CD14-positive monocyte (primary cell): ENCODE measurements around the gene NOL12. TPM values are rescaled to one million over a fixed set of nuclear protein-coding genes. Genes with fewer than 3 reads are reported as not detected.

ENCODE experiments used
- DNase-seq, 3 donors: peaks; one replicate each; pipeline ENCODE4 v3.0.0-alpha.2; 2011 to 2022
- H2AFZ ChIP-seq: 2 replicates; pipeline ENCODE4 v1.6.0; 2012; ENCODE audit warnings: mild to moderate bottlenecking, low read depth, low read length, inconsistent platforms; ENCODE audit not compliant: insufficient read depth, poor library complexity, severe bottlenecking
- H3K27ac ChIP-seq, 2 donors: 1 replicate in 1 of 2; 2 replicates in 1 of 2; pipeline ENCODE4 v1.5.1; 2012 to 2013; ENCODE audit warnings: low read length in 2 of 2, control low read depth in 1 of 2, inconsistent platforms in 1 of 2, low read depth in 1 of 2, mild to moderate bottlenecking in 1 of 2
- H3K27me3 ChIP-seq, 2 donors: one replicate each; pipeline versions ENCODE4 v1.6.0 to v1.6.1; 2011 to 2013; ENCODE audit warnings: low read length in 2 of 2; ENCODE audit not compliant: control insufficient read depth in 2 of 2, insufficient read depth in 2 of 2
- H3K36me3 ChIP-seq, 2 donors: replicated peaks in 1 of 2; 1 replicate in 1 of 2; 2 replicates in 1 of 2; pipeline versions ENCODE4 v1.5.1 to v1.6.1; 2012 to 2013; ENCODE audit warnings: low read length in 2 of 2, control low read depth in 1 of 2, inconsistent platforms in 1 of 2, mild to moderate bottlenecking in 1 of 2; ENCODE audit not compliant: insufficient read depth in 2 of 2, control insufficient read depth in 1 of 2
- H3K4me1 ChIP-seq, 2 donors: 1 replicate in 1 of 2; 2 replicates in 1 of 2; pipeline versions ENCODE4 v1.5.1 to v1.6.1; 2012 to 2013; ENCODE audit warnings: low read length in 2 of 2, control low read depth in 1 of 2, inconsistent platforms in 1 of 2, mild to moderate bottlenecking in 1 of 2, moderate library complexity in 1 of 2; ENCODE audit not compliant: insufficient read depth in 2 of 2, control insufficient read depth in 1 of 2
- H3K4me2 ChIP-seq: replicated peaks from 2 replicates; pipeline ENCODE3; 2012; ENCODE audit warnings: low read length, moderate library complexity, mild to moderate bottlenecking; ENCODE audit not compliant: poor library complexity, severe bottlenecking; ENCODE audit errors: extremely low read depth
- H3K4me3 ChIP-seq, 3 experiments: fragments of 200-600 bp in 1 of 3; sonication (generic) in 1 of 3; replicated peaks in 1 of 3; 1 replicate in 2 of 3; 2 replicates in 1 of 3; pipeline ENCODE4 v1.5.1; 2011 to 2013; ENCODE audit warnings: low read length in 3 of 3, mild to moderate bottlenecking in 3 of 3, control low read depth in 2 of 3, low read depth in 2 of 3, inconsistent platforms in 1 of 3, moderate library complexity in 1 of 3
- H3K79me2 ChIP-seq: 2 replicates; pipeline ENCODE4 v1.6.0; 2012; ENCODE audit warnings: mild to moderate bottlenecking, control low read depth, inconsistent platforms, low read length, moderate library complexity; ENCODE audit not compliant: insufficient read depth
- H3K9ac ChIP-seq: 2 replicates; pipeline ENCODE4 v1.6.0; 2017; ENCODE audit warnings: low read length, mild to moderate bottlenecking; ENCODE audit not compliant: insufficient read depth, poor library complexity, severe bottlenecking
- H3K9me3 ChIP-seq, 2 donors: replicated peaks in 1 of 2; 1 replicate in 1 of 2; 2 replicates in 1 of 2; pipeline versions ENCODE4 v1.5.1 to v1.6.1; 2012 to 2013; ENCODE audit warnings: low read length in 2 of 2, control low read depth in 1 of 2; ENCODE audit not compliant: control insufficient read depth in 1 of 2, insufficient read depth in 1 of 2
- H4K20me1 ChIP-seq: 2 replicates; pipeline ENCODE4 v1.6.0; 2012; ENCODE audit warnings: mild to moderate bottlenecking, low read length, control low read depth, moderate library complexity; ENCODE audit not compliant: insufficient read depth
- H3K27ac Mint-ChIP-seq, 7 donors: one replicate each; pipeline ENCODE4 v1.8.0; 2020; ENCODE audit warnings: mild to moderate bottlenecking in 7 of 7, mixed read lengths in 7 of 7, moderate library complexity in 6 of 7, inconsistent platforms in 2 of 7
- H3K27me3 Mint-ChIP-seq, 3 donors: one replicate each; pipeline ENCODE4 v1.8.0; 2021 to 2022; ENCODE audit warnings: low read depth in 3 of 3, mild to moderate bottlenecking in 3 of 3, mixed read lengths in 3 of 3, moderate library complexity in 3 of 3, inconsistent platforms in 1 of 3
- H3K36me3 Mint-ChIP-seq, 2 donors: one replicate each; pipeline ENCODE4 v1.8.0; 2020; ENCODE audit warnings: mixed read lengths in 2 of 2, inconsistent platforms in 1 of 2, mild to moderate bottlenecking in 1 of 2
- H3K4me1 Mint-ChIP-seq: one replicate; pipeline ENCODE4 v1.8.0; 2020; ENCODE audit warnings: mild to moderate bottlenecking, mixed read lengths
- H3K4me3 Mint-ChIP-seq, 2 donors: one replicate each; pipeline ENCODE4 v1.8.0; 2020; ENCODE audit warnings: mild to moderate bottlenecking in 2 of 2, mixed read lengths in 2 of 2, moderate library complexity in 1 of 2
- H3K9me3 Mint-ChIP-seq, 7 donors: one replicate each; pipeline ENCODE4 v1.8.0; 2020 to 2022; ENCODE audit warnings: mixed read lengths in 7 of 7, mild to moderate bottlenecking in 6 of 7, moderate library complexity in 6 of 7, inconsistent platforms in 2 of 7
- WGBS: methylation state at CpG from one replicate; pipeline ENCODE4 v1.1.5; 2013; ENCODE audit warnings: missing lambda C conversion rate; ENCODE audit not compliant: insufficient coverage; 5-methylcytosine and 5-hydroxymethylcytosine counted together
- intact Hi-C, 2 donors: fragments of 100-400 bp; cut with micrococcal nuclease; formaldehyde crosslinking; loops; one replicate each; pipeline versions ENCODE4 v1.15.0 to v1.15.1; 2023
- polyA plus RNA-seq, 3 donors: library from polyadenylated mRNA; depleted of rRNA in 1 of 3; unstranded in 2 of 3; stranded (reverse) in 1 of 3; fragments of 300-500 nt in 2 of 3; fragments of >200 nt in 1 of 3; fragmentation: Illumina TruSeq in 2 of 3; gene quantifications; 1 replicate in 2 of 3; 2 replicates in 1 of 3; pipeline ENCODE4 v1.2.3, GENCODE V29; 2012 to 2021
- TF ChIP-seq, protein P1 (sequence below): fragments of 200-600 bp; IDR thresholded peaks from one replicate; pipeline ENCODE4 v1.8.0; 2022; ENCODE audit warnings: antibody characterized with exemption, mild to moderate bottlenecking

Gene NOL12
- polyA plus RNA-seq, 3 donors: 47.3 to 52.0 (median 49.2) TPM

DNA sequence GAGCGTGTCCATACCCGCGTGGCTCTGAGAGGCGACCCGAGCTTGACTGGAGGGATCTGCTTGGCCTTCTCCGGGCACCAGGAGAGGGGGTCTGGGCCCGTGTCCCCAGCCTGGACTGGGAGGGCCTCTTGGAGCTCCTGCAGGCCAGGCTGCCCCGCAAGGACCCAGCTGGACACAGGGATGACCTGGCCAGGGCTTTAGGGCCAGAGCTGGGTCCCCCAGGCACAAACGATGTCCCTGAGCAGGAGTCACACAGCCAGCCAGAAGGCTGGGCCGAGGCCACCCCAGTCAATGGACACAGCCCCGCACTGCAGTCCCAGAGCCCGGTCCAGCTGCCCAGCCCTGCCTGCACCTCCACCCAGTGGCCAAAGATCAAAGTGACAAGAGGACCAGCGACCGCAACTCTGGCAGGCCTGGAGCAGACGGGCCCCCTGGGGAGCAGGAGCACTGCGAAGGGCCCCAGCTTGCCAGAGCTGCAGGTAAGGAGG, 48.9 kb downstream of the NOL12 start:
- peaks cover 69 to 85% of the 10 kb centered on the region in 2 donors for H3K4me1 ChIP-seq
- H3K4me1 Mint-ChIP-seq: peaks cover 71% of the 10 kb centered on the region
- no peak overlapping the region for H3K27ac ChIP-seq
- intact Hi-C loops: loop anchor here in 1 of 2 donors (10.0 kb wide), 1 partner anchor 90 kb away; no protein-coding TSS in a partner anchor
- no peak overlapping the region for H3K4me2 ChIP-seq
- no peak overlapping the region for H3K9ac ChIP-seq
- peaks cover 0 to 4% (median 2%) of the 10 kb centered on the region in 3 donors for H3K27me3 Mint-ChIP-seq
- H3K4me3 Mint-ChIP-seq: no peak overlapping the region
- WGBS: 87% methylated on average over 16 of the region's 16 CpGs
- peak in 1 of 3 donors; percentile 34 for DNase-seq
- no peak overlapping the region for H3K4me3 ChIP-seq
- peaks cover 0 to 2% (median 0%) of the 10 kb centered on the region in 7 donors for H3K9me3 Mint-ChIP-seq
- H3K27ac Mint-ChIP-seq: no peak overlapping the region
- TF ChIP-seq, protein P1, sequence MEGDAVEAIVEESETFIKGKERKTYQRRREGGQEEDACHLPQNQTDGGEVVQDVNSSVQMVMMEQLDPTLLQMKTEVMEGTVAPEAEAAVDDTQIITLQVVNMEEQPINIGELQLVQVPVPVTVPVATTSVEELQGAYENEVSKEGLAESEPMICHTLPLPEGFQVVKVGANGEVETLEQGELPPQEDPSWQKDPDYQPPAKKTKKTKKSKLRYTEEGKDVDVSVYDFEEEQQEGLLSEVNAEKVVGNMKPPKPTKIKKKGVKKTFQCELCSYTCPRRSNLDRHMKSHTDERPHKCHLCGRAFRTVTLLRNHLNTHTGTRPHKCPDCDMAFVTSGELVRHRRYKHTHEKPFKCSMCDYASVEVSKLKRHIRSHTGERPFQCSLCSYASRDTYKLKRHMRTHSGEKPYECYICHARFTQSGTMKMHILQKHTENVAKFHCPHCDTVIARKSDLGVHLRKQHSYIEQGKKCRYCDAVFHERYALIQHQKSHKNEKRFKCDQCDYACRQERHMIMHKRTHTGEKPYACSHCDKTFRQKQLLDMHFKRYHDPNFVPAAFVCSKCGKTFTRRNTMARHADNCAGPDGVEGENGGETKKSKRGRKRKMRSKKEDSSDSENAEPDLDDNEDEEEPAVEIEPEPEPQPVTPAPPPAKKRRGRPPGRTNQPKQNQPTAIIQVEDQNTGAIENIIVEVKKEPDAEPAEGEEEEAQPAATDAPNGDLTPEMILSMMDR: peak; percentile 40
- H3K9me3 ChIP-seq: no peaks in the 10 kb centered on the region
- peaks cover 1% of the 10 kb centered on the region for H3K79me2 ChIP-seq
- peaks cover 7 to 15% of the 10 kb centered on the region in 2 donors for H3K36me3 Mint-ChIP-seq
- no peaks in the 10 kb centered on the region for H4K20me1 ChIP-seq
- H3K36me3 ChIP-seq: no peaks in the 10 kb centered on the region
- no peaks in the 10 kb centered on the region for H3K27me3 ChIP-seq
- no peak overlapping the region for H2AFZ ChIP-seq

DNA sequence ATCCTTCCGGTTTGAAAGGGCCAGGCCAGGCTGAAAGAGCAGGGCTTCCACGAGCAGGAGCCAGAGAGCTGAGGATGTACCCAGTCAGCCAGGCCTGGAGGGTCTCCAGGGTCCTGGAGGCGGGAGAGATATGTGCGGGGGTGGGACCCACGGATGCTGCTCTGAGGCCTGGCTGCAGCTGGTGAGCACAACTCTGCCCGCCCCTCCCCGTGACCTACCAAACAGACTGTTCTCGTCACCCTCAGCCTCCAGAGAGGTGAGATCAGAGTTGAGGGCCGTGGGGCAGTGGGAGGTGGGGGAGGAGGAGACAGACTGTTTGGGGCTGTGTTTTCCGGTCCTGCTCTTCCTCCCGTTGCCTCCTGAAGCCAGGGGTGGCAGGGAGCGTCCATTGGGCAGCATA, 52.9 kb downstream of the NOL12 start:
- H3K9me3 Mint-ChIP-seq: peaks cover 0 to 2% (median 0%) of the 10 kb centered on the region in 7 donors
- TF ChIP-seq, protein P1: no peak
- Histone ChIP-seq H3K36me3 (peaks cover 0 to 4% of the 10 kb centered on the region in 2 donors), H4K20me1 (no peaks in the 10 kb centered on the region), H3K27ac (peak overlapping the region; percentile 92 to 96), H3K79me2 (peaks cover 13% of the 10 kb centered on the region), H3K27me3 (no peaks in the 10 kb centered on the region), H3K9me3 (no peaks in the 10 kb centered on the region), H3K4me3 (peak overlapping the region in 1 of 3 experiments; percentile 69), H3K4me1 (peaks cover 76 to 95% of the 10 kb centered on the region in 2 donors), H2AFZ (peak overlapping the region; percentile 48), H3K4me2 (peak overlapping the region; percentile 70), H3K9ac (peak overlapping the region; percentile 61)
- H3K4me3 Mint-ChIP-seq: peak overlapping the region; percentile 50 to 82
- peak overlapping the region; percentile 91 to 98 (median 98) for H3K27ac Mint-ChIP-seq
- peaks cover 80% of the 10 kb centered on the region for H3K4me1 Mint-ChIP-seq
- H3K36me3 Mint-ChIP-seq: peaks cover 5 to 17% of the 10 kb centered on the region in 2 donors
- peaks cover 0 to 7% (median 2%) of the 10 kb centered on the region in 3 donors for H3K27me3 Mint-ChIP-seq
- DNase-seq: no peak
- 63% methylated on average over 8 of the region's 12 CpGs for WGBS
- intact Hi-C loops: loop anchor here in 1 of 2 donors (10.0 kb wide), 1 partner anchor 94 kb away; no protein-coding TSS in a partner anchor
